ENCODE data around the gene ZNF580.

- no peak for TF ChIP-seq CTCF (IDR thresholded peaks at IDR 0.05)
- no peak for TF ChIP-seq POLR2A (IDR thresholded peaks at IDR 0.05)
Observed at GRCh38 chr19:55602104-55603001, 38.4 kb upstream of the ZNF580 start.

Measured in uterus (tissue), 2 donors.